ENCODE data around the gene CDC42EP5.
A peak's percentile ranks its signal among the peaks of the same experiment; 100 is the strongest.
"Not testable (repeated sequence)": the region's sequence is repeated elsewhere in the genome, so short reads cannot be mapped to it uniquely, and the experiment has no call there.

Gene CDC42EP5

GRCh38 chr19:54489341-54489740 is 16.2 kb upstream of the CDC42EP5 start:
- no peak for DNase-seq

GRCh38 chr19:54485851-54486250 is 12.8 kb upstream of the CDC42EP5 start:
- no peak for DNase-seq

- DNase-seq = no peak
Observed at GRCh38 chr19:54484451-54484850, 11.4 kb upstream of the CDC42EP5 start.

- no peak for DNase-seq
Observed at GRCh38 chr19:54482889-54483288, 9.8 kb upstream of the CDC42EP5 start.

- peak; percentile 65 to 66 for DNase-seq
Observed at GRCh38 chr19:54481326-54481930, 8.3 kb upstream of the CDC42EP5 start.

- DNase-seq = no peak
Observed at GRCh38 chr19:54480051-54480450, 7.0 kb upstream of the CDC42EP5 start.

DNA sequence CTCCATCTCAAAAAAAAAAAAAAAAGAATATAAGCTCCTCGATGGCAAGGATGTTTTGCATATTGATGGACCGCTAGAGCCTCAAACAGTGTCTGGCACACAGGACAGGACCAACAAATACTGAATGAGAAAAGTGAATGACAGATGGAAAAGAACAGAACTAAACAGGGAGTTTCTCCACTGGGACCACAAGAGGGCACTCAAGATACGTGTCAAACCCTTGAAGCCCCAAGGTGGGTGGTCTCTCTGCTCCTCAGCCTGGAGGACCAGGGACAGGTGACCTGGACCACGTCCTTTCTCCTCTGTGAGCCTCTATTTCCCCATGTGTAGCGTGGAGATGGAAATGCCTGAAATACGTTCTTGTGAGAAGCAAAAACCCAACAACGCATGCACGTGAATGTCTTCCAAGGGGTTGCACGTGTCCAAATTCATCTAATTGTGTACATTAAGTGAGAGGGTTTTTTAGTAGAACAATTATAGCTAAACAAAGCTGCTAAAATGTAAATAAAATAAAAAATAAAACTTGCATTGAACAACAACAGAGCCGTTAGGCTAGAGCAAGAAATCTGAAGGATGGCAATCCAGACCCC is 5.7 kb upstream of the CDC42EP5 start:
- DNase-seq = peak; percentile 24 to 39

GRCh38 chr19:54477650-54478049 is 4.6 kb upstream of the CDC42EP5 start:
- no peak for DNase-seq

DNA sequence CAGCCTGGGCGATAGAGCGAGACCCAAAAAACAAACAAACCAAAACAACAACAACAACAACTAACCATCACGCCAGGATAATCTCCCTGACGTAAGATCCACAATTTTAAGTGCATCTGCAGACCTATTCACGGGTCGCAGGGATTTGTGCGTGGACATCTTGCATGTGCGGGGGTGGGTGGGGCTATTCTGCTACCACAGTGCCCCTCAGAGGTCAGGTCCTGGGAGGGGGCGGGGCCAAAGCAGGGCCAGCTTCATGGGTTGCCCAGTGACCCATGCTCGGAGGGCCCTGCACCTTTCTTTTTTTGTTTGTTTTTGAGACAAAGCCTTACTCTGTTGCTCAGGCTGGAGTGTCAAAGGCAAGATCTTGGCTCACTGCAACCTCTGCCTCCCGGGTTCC is 2.6 kb upstream of the CDC42EP5 start:
- DNase-seq = no peak

DNA sequence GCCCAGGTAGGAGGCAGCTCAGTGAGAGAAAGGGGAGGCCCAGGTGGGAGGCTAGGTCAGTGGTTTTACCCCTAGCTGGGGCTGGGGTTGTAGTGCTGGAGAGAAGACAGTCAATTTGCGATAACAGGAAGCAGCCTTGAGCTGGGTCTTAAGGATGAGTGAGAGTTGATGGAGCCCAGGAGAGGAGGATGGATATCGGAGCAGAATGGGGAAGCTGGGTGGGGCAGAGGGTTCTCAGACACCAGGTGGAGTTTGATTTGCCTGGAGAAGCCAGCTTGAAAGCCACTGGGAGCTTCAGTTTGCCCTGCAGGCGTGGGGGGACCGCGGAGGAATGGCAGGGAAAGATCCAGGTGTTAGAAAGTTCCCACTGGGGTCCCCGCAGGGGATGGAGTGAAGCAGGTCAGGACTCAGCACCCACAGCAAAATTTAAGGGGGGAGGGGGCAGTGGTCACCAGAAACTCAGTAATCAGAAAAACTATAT is 836 bp upstream of the CDC42EP5 start:
- DNase-seq = no peak

DNA sequence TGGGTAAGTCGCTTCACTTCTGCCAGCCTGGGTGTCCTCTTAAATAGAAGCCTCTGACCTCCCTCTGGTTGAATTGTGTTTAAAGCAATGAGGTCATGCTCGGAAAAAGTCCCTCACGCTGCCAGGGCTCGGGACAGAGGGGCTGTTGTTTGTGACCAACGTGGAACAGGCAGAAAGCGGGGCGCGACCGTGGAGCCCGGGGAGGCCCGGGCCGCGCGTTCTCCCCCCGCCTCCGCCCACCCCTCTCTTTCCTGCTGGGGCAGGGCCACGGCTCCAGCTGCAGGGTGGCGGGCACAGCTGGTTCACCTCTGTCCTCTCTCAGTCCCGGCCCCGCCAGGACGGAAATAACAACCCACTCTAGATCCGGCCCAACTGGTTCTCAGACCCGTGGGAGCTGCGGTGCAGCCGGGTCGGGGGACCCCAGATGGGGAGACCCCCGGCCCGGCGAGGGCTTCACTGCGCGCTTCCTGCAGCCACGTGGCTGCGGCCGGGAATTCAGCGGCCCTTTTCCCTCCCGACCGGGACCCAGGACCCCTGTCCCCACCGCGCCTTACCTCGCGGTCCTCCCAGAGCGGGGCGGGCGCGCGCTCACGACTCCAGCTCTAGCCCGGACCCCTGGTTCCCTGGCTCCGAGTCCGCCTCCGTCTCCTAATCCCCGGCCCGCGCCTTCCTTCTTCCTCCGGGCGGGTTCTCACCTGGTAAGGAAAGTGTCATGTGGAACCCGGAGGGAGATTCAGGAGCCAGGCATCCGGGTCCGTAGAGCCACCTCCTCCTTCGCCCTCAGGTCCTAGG is 1.9 kb downstream of the CDC42EP5 start:
- no peak for DNase-seq

DNA sequence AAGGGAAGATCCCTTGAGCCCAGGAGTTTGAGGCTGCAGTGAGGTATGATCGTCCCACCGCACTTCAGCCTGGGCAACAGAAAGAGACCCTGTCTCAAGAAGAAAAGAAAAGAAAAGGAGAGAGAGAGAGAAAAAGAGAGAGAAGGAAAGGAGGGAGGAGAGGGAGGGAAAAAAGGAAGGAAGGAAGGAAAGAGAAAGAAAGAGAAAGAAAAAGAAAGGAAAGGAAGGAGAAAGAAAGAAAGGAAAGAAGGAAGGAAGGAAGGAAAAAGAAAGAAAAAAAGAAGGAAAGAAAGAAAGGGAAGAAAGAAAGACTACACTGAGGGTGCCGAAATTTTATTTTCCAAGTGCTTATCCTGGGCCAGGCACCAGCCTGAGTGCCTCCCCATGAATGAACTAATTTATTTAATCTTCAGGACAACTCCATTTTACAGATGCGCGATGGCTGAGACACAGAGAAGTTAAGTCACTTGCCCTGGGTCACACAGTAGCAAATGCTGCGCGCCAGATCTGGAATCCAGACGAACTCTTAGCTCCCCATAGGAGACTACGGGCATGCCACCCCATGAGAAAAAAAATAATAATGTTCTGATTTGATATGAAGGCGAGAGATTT is 2.7 kb downstream of the CDC42EP5 start:
- no peak for DNase-seq

GRCh38 chr19:54469496-54469934 is 3.6 kb downstream of the CDC42EP5 start:
- no peak for DNase-seq

DNA sequence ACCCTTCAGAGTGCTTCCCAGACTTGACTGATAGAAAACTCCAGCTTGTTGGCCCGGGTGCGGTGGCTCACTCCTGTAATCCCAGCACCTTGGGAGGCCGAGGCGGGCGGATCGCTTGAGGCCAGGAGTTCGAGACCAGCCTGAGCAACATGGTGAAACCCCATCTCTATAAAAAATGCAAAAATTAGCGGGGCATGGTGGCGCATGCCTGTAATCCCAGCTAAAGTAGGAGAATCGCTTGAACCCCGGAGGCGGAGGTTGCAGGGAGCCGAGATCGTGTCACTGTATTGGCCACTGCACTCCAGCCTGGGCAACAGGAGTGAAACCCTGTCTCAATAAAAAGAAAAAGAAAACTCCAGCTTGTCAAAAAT is 7.0 kb downstream of the CDC42EP5 start:
- not testable (repeated sequence) for DNase-seq

DNA sequence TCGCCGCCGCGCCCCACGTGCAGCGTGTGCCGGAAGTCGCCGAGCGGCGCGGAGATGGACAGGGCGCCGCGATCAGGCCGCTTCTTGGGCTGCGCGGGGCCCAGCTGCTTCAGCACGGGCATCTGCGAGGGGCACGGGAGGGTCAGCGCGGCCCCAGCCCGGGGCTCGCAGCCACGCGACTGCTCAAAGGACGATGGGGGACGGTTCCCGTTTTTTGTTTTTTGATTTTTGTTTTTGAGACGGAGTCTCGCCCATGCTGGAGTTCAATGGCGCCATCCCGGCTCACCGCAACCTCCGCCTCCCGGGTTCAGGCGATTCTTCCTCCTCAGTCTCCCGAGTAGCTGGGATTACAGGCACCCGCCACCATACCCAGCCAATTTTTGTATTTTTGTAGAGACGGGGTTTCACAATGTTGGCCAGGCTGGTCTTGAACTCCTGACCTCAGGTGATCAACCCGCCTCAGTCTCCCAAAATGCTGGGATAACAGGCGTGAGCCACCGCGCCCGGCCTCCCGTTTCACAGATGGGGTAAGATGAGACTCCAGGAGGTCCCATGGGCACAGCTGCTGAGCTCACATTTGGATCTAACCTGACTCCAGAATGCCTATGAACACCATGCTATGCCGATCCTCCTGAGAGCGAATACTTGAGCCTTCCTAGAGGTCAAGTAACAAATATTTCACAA is 7.5 kb downstream of the CDC42EP5 start:
- DNase-seq = peak; percentile 44 to 71

DNA sequence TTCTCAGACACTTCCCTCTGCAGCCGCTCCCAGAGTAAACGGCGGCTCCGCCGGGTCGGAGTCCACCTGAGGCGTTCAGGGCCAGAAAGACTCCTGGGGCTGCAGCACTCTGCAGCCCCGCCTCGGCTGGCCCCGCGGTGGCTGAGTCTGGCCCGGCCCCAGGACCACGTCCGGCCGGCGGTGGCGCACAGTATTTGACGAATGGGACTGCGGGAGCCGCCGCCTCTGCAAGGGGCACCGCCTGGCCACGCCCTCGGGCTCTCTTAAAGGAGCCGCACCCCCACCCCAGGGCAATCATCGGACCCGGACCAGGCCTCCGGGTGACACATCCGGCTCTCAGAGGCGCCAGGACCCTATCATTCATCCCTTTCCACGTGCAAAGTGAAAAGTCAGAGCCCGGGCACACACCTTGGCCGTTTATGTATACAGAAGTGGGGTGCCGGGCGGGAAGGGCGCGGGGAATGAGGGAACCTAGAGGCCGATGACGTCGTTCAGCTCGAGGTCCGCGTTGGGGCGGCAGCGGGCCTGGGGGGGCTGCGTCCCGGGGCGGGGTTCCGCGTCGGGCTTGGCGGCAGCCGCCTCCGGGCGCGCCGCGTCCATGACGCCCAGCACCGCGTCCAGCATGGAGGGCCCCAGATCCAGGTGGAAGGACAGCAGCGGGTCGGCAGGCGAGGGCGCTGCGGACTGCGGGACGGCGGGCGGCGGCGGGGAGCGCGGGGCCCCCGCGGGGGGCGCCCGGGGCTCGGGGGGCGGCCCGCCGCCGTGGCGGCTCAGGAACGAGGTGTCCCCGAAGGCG is 8.3 kb downstream of the CDC42EP5 start:
- peak; percentile 94 to 96 for DNase-seq

- DNase-seq = peak; percentile 95
Observed at GRCh38 chr19:54464044-54464629, 9.0 kb downstream of the CDC42EP5 start.

DNA sequence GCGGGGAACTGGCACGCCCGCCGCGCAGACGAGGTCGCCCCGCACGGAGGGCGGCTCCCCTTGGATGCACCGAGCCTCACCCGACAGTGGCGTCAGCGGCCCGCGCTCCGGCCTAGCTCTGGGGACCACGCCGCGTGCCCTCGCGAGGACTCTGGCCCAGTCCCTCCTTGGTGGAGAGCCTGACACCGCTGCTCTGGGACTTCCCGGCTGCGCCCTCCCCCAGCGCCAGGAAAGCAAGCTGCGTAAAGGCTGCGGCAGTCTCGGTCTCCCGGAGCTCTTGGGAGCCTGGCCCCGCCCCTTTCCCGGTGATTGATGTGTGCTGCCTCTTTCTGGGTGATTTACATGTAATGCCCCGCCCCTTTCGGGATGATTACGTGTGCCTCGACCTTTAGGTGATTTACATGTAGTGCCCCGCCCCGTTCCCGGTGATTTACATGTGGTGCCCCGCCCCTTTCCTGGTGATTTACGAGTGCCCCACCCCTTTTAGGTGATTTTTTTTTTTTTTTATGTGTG is 9.5 kb downstream of the CDC42EP5 start, which contains the start of gene LENG9:
TSS of gene LENG9 (minus strand) at position 248 of the 513 bp plus-strand sequence. CDS start 252 bp downstream, outside the sequence.
- peak; percentile 97 to 98 for DNase-seq

DNA sequence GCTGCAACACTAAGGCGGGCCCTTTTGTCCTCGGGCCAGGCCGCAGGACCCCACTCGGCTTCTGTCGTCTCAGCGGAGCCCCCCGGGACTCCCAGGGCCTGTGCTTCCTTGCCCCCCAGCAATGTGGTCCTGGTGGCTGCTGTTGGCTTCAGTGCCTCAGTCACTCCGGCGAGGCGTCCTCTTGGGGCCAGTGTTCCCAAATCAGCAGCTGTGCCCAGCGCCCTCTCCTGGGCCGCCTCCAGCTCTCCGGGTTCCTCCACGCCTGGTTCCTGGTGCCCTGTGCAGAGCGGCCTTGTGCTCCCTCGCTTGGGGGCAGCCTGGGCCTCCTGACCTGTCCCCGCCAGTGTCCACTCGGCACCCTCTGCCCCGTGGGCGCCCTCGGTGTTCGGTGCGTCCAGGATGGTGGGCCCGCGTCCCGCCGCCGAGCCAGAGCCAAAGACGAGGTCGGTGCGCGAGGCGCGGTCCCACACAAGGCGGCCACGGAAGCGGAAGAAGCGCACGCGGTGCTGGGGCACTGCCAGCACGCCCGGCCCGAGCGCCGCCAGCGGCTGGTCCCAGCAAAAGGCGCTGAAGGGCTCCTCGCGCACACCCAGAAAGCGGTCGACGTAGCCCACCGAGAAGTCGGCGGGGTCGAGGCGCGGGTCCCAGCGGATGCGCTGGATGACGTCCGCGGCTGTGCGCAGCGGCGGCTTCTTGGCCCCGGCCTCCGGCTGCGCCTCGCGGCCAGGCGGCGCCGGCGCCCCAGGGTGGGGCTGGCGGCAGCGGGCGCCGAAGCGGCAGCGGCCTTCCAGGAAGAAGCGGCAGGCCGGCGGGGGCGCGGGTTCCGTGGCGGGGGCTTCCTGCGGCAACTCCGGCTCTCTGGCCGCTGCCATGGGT is 10.2 kb downstream of the CDC42EP5 start:
- DNase-seq = peak; percentile 67 to 74

GRCh38 chr19:54462047-54462654 is 10.9 kb downstream of the CDC42EP5 start:
- DNase-seq = no peak

Measured in NCI-H1930 (cell line).